Cortex of kidney (tissue), 1 donor: ENCODE data around the gene ARHGEF1.

Experiments
- DNase-seq: peaks from one replicate; lab custom pipeline; 2025; lab: John Stamatoyannopoulos, UW

ARHGEF1 gene, protein sequence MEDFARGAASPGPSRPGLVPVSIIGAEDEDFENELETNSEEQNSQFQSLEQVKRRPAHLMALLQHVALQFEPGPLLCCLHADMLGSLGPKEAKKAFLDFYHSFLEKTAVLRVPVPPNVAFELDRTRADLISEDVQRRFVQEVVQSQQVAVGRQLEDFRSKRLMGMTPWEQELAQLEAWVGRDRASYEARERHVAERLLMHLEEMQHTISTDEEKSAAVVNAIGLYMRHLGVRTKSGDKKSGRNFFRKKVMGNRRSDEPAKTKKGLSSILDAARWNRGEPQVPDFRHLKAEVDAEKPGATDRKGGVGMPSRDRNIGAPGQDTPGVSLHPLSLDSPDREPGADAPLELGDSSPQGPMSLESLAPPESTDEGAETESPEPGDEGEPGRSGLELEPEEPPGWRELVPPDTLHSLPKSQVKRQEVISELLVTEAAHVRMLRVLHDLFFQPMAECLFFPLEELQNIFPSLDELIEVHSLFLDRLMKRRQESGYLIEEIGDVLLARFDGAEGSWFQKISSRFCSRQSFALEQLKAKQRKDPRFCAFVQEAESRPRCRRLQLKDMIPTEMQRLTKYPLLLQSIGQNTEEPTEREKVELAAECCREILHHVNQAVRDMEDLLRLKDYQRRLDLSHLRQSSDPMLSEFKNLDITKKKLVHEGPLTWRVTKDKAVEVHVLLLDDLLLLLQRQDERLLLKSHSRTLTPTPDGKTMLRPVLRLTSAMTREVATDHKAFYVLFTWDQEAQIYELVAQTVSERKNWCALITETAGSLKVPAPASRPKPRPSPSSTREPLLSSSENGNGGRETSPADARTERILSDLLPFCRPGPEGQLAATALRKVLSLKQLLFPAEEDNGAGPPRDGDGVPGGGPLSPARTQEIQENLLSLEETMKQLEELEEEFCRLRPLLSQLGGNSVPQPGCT

DNA sequence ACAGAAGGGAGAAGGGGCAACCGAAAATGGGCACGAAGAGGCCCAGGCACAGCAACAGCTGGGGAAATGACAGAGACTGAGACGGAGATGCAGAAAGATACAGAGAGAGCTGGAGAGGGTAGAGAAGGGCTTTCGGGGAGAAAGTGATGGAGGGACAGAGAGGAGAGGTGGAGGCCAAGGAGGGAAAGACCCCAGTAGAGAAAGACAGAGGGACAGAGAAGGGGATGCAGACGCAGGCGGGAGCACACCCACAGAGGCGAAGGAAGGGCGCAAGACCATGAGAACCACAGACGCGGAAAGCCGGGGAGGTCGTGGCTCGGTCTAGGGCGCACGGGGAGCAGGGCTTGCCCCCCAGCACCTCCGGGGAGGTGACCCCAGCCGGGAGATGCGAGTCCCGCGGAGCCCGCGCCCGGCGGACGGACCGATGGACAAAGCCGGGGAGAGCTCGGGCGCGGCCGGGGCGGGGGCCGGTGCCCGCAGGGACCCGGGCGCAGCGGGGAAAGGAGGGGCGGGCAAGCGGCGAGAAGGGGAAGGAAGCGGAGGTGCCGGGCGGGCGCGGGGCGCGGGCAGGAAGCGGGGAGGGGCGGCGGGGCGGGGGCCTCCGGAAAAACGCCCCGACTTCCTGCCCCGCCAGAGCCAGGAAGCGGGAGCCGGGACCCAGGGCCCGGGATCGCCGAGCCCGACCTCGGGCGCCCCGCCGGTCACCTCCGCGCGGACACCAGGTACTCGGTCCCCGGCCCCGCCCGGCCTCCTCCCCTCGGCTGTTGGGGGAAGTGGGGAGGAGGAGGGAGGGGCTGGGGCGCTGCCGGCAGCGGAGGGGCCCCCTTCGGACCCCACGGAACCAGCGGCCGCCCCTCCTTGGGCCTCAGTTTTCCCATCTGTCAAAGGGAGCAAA lies at the start of gene ARHGEF1:
Gene ARHGEF1 (plus strand): TSS at position 617 of the 895 bp plus-strand sequence. CDS start 4,899 bp downstream, outside the sequence.
- no peak for DNase-seq

DNA sequence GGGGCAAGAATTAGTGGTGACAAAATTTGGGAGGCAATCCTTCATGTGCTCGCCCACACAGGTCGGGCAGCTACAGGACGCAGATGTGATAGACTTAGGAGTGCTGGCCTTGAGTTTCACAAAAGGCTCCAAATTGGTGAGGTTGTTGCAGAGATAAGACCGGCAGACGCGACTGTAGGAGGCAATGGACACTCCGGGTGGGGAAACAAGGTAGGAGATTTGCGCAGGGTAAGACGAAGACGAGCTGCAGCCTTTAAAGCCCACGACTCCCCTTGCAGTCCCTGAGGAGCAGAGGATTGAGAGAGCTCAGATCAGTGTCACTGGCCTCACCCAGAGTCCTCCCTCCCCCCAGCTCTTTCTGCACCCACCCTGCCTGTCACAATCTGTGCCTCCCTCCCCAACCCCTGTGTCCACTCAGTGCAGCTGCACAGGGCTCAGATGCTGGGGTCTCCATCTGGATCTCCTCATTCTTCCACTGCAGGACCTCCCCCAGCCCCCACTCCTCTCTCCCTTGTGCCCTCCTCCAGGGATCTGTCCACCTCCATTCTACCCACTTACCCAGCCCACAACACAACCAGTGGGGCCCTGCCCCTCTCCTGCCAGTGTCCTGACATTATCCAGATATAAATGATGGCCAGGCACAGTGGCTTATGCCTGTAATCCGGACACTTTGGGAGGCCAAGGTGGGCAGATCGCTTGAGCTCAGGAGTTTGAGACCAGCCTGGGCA lies 44.8 kb upstream of the ARHGEF1 start:
- DNase-seq: no peak

DNA sequence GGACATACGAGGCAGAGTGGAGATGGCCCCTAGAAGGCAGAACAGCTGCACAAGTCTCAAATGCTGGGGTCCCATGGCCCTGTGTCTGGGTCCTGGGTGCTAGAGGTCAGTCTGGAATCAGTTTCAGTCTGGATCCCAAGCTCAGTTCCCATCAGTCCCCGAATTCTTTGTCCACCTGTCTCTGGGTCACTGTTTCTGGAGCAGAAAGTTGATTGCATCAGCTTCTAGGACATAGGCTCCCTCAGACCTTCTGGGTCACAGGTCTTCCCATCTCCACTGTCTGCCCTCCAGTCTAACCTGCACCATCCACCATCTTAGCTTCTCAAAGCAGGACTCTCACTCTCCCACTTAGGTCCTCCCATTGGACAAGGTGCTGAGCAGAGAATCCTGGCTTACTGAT lies 43.8 kb upstream of the ARHGEF1 start:
- no peak for DNase-seq

DNA sequence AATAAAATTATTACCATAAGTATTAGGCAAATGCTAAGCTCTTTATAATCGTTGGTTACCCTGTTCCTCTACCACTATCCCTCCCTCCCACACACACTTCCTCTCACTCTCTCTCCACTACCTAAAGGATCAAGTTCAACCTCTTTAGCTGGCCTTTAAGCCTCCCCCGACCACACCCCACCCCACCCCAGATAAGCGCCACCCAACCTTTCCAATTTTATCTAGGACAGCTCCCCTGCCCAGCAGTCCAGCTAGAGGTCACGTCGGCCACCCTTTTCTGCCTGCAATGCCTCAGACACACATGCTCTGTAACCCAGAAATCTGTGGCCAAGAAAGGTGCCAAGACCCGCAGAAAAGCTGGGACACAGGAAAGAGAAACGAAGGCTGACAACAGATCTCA lies 39.6 kb upstream of the ARHGEF1 start:
- DNase-seq: no peak

DNA sequence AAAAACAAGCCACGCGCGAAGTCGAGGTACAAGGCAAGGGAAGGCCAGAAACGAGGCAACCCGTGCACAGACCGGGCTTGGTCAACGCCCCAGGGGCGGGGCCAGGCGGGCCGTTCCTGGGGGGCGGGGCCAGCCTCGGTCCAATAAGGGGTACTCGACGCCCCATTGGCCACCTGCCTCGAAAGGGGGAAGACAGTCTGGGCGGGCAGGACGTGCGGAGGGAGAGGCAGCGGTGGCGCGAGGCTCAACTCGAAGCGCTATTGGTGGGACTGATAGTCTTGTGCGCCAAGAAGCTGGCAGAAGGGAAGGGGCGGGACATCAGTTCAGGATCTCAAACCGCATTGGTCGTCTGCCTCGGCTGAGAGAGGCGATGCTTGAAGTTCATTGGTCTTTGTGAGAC lies 38.4 kb upstream of the ARHGEF1 start, which contains the start of gene LYPD4:
Gene LYPD4 (minus strand): TSS at position 83 of the 400 bp plus-strand sequence. CDS start 5,398 bp downstream, outside the sequence.
- no peak for DNase-seq

DNA sequence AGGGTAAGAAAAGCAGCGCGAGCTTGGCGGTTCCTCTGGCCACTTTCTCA lies 38.2 kb upstream of the ARHGEF1 start, which contains the start of gene DMRTC2:
Gene DMRTC2 (plus strand): TSS at position 42 of the 50 bp plus-strand sequence. CDS start 2,387 bp downstream, outside the sequence.
- DNase-seq: no peak

DNA sequence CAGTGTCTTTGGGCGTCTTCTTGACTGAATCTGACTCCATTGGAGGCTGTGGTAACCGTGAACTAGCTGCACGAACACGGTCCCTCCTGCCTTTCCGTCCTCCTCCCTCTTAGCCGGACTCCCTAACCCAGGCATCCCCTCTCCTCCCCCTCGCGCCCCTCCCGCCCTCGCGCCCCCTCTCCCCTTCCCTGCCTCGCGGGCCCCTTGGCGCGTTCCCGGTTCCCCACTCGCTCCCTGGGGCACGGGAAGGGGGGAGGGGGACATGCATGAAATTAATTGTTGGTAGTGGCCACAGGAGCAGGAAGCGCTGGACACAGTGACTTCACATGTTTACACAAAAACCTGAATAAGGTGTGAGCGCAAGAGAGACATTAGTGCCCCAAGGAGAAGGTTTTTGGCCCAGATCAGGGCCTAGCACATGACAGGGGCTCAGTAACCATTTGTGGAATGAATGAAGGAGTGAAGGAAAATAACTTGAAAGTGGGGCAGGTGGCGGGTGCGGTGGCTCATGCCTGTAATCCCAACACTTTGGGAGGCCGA lies 37.9 kb upstream of the ARHGEF1 start:
- no peak for DNase-seq

DNA sequence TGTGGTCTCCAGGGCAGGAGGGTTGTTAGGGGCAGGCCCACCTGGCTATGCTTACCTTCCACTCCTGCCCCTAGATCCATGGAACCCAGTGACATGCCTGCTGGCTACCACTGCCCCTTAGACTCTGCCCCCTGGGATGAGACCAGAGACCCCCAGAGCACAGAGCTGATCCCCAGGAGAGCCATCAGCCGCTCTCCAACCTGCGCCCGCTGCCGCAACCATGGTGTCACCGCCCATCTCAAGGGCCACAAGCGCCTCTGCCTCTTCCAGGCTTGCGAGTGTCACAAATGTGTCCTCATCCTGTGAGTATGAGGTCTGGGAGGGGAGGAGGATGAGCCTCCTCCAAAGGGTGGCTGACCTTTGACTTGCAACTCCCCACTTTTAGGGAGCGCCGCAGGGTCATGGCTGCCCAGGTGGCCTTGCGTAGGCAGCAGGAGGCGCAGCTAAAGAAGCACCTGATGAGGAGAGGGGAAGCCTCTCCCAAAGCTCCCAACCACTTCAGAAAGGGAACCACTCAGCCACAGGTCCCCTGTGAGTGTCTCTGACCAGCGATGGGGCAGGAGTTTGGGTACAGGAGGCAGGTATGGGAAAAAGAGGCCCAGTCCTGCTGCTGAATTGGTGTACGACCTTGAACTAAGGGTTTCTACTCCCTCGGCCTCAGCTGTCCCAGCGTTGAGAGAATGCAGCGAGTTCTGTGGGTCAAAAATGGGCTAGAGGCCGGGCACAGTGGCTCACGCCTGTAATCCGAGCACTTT lies 35.5 kb upstream of the ARHGEF1 start:
- DNase-seq: no peak

DNA sequence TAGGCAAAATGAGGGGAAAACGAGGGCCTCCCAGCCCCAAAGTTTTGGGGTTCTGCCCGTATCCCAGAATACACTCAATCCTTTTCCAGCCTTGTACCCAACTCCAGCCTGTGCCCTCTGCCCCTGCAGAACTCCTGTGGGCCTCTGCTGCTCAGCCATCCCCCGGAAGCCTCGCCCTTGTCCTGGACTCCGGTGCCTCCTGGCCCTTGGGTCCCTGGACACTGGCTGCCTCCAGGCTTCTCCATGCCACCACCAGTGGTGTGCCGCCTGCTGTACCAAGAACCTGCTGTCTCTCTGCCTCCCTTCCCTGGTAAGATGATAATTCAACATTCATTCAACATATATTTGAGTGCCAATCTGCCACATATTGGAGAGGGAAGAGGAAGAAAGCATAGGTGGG lies 34.3 kb upstream of the ARHGEF1 start:
- no peak for DNase-seq

DNA sequence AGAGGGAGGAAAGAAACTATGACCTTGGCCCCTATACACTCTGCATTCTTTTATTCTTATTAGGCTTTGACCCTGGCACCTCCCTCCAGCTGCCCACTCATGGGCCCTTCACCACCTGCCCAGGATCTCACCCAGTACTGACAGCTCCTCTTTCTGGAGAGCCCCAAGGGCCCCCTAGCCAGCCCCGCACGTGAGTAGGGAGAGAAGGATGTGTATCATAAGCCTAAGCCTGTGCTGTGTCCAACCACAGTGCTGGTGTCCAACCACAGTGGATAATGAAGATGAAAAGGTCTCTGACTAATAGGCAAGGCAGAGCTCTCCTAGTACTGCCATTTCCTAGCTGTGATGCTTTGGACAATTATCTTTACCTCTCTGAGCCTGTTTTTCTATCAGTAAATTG lies 33.9 kb upstream of the ARHGEF1 start:
- no peak for DNase-seq

DNA sequence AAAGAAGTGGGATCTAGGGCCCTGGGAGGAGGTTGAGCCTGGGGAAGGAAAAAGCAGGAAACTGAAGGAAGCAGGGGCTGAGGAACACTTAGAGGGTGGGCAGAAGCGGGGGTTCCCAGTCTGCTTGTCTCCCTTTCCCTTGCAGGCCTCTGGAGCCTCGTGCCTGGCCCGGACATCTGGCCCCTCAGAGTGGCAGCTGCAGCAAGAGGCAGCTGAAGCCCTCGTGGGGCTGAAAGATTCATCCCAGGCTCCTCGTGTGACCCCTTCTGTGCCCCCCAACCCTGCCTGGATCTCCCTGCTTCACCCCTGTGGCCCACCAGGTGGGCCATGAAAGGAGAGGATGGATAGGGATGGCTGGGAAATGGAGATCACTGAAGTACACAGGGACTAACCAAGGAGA lies 32.6 kb upstream of the ARHGEF1 start:
- no peak for DNase-seq

DNA sequence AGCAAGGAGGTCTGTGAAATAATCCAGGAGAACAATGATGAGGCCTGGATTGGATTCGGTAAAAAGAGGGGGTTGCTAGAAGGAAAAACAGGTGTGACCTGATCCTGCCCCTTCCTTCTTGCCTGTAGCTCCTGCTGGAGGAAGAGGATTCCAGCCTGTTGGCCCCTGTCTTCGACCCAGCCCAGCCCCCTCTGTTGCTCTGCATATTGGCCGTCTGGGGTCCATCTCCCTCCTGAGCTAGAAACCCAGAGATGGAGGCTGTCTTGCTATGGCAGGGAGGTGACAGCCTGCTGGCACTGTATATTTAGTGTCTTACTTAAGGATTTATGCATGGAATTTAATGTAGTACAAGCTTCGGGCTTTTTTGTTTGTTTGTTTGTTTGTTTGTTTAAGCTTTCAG lies 31.5 kb upstream of the ARHGEF1 start:
- no peak for DNase-seq

DNA sequence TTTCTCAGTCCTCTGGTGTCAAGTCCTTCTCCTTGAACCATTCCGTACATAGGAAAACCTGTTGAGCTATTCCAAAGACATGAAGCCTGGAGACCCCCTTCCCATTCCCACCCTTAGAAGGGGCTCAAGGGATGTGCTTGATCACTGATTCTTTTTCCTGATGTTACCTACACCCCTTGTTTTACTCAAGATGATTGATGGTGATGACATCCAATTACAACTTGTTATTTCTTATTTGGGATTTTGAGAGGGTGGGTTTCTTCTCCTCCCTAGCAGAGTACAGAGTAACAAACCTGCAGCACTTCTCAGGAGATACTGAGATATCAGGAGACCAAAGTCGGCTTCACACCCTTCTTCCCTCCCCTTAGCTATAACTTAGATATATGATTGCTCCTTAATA lies 29.6 kb upstream of the ARHGEF1 start:
- DNase-seq: no peak

DNA sequence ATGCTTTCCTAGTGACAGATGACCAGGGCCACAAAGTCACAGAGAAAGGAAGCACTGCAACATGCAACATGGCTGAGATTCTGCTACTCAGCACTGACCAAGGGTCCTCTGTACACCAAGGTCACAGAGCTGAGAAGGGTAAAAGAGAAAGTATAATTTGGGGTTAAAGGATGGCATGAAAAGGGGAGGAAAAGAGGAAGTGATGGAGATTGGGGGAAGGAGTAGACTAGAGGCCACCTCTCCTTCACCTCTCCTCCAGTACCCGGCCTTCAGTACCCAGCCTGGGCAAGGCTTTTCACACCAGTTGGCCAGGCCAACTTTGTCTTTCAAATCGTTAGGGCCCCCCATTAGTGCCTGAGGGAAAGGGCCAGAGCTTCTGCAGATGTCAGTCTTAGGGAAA lies 29.2 kb upstream of the ARHGEF1 start:
- no peak for DNase-seq

DNA sequence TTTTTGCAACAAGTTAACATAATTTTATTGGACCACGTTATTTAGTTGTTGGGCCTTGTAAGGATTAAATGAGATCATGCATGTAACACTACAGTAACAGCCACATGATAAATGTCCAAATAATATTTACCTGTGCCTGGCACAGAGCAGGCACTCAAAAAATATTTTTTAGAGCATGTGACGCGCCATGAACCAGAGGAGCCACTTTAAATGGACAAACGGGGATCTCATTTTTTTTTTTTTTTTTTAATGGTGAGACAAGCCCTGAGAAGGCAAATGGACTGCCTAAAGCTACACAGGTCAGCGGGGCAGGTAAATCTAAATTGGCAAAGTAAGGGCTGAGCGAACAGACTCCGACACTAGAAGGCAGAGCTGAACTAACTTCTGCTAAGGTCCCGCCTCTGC lies 23.8 kb upstream of the ARHGEF1 start:
- no peak for DNase-seq

DNA sequence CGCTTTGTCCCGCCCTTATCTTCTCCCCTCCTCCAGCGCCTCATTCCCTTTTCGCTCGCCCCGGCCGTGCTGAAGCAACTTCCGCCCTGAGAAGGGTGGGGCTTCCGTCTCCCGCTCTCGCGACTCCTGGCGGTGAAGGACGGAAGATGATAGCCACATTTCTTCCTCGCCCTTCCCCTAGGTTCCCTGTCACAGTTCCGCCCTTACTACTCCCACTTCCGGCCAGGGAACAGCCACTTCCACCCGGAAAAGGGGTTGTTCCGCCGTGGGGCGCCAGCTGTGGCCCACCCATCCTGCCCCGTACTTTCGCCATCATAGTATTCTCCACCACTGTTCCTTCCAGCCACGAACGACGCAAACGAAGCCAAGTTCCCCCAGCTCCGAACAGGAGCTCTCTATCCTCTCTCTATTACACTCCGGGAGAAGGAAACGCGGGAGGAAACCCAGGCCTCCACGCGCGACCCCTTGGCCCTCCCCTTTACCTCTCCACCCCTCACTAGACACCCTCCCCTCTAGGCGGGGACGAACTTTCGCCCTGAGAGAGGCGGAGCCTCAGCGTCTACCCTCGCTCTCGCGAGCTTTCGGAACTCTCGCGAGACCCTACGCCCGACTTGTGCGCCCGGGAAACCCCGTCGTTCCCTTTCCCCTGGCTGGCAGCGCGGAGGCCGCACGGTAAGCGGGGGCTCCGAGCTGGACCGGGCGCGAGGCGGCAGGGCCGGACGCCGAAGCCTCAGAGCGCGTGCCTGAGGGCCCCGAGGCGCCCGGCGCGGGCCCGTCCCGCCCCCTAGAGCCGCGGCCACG lies 23.2 kb upstream of the ARHGEF1 start, which contains the start of gene RPS19:
Gene RPS19 (plus strand): TSS at position 638 of the 801 bp plus-strand sequence. CDS start 520 bp downstream, outside the sequence.
- DNase-seq: peak; percentile 65

DNA sequence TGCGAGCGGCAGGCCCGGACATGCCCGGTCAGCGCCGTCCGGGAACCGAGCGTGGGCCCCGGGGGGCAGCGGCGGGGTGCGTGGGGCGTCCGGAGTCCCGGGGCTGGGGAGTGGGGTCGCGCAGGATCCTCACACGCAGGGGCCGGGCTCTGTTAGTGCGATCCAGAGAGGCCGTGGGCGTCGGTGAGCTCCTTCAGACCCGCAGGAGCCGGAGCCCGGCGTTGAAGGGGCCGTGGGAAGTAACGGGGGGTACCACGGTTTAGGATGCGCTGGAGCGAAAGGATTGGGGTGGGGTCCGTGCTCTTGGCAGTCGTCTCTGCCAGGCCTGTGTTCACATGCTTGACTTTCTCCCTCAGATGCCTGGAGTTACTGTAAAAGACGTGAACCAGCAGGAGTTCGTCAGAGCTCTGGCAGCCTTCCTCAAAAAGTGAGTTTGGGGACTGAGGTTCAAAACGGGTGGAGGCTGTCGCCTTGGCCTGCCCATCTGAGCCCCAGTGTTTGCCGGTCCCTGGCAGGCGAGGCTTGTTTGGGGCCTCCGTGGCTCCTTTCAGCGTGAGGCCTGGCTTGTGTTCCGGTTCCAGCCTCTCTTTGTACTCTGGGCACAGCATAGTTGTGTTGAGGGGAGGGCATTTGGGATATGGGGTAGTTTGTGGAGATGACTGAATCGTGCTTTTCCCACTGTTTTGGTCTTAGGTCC lies 22.4 kb upstream of the ARHGEF1 start:
- DNase-seq: no peak

DNA sequence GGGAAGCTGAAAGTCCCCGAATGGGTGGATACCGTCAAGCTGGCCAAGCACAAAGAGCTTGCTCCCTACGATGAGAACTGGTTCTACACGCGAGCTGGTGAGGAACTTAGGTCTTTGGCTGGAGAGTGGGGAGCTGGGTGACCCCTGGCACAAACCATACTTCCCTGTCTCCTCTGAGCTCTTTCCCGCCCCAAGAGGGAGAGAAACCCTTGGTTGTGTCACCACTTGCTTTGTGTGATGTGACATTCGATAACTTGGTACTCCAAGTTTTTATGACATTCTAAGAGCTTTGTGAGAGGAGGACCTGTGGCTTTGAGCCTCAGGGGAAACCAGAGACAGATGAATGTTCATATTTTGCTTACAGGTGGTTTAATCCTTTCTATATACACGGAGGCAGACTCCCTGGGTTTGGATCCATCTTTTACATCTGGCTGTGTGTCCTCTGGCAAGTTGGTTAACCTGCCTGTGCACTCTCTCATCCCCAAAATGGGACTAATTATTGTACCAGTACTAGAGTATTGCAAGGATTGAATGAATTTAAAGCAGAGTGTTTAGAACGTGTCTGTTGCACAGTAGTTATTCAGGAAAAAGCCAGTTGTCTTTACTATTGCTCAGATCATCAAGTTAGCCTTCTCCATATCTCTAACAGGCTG lies 21.7 kb upstream of the ARHGEF1 start:
- no peak for DNase-seq

DNA sequence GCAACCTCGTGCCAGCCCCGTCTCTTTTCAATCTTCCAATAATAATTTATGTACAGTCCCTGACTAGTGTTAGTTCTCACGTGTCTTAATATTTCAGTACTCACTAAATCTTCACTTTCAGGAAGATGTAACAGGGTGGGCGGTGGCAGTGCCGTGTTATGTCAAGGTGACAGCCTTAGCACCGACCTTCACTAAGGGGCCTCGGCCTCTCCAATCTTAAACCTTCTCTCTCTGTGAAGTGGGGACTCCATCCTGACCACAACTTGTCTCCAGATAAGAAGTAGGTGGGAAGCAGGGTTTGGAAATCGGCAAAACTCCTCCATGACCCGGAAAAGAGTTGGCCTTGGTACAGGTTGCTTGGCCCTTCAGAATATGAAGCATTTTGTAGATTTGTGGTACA lies 21.1 kb upstream of the ARHGEF1 start:
- no peak for DNase-seq
